ENCODE measurements around the gene MAP3K8. TPM values are rescaled to one million over a fixed set of nuclear protein-coding genes. Genes with fewer than 3 reads are reported as not detected.
"Not testable (repeated sequence)": the region's sequence is repeated elsewhere in the genome, so short reads cannot be mapped to it uniquely, and the experiment has no call there.

MAP3K8 gene
- total RNA-seq, 1 experiment from 2014 or later = 8.0 TPM

DNA sequence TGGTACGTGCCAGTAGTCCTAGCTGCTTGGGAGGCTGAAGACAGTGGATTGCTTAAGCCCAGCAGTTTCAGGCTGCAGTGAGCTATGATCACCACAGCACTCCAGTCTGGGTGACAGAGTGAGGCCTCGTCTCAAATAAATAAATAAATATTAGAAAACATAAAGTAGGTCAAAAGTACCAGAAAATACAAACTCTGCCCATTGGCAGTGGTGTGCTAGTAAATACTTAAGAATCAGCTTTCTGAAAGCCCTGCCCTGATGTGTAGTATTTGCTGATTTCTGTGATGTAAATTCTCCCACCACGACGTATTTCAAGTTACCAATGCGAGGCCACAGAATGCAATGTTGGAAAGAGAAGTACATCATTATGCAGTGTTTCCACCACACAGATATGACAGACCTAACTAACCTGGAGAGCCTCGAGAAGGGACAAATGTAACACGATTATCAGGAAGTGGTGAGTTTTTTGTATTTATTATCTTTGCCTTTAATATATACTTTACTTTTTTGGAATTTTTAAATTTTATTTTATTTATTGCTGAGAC is 11.8 kb upstream of the MAP3K8 start:
- DNase-seq (ENCODE audit: extremely low read depth, low read depth) = no peak

DNA sequence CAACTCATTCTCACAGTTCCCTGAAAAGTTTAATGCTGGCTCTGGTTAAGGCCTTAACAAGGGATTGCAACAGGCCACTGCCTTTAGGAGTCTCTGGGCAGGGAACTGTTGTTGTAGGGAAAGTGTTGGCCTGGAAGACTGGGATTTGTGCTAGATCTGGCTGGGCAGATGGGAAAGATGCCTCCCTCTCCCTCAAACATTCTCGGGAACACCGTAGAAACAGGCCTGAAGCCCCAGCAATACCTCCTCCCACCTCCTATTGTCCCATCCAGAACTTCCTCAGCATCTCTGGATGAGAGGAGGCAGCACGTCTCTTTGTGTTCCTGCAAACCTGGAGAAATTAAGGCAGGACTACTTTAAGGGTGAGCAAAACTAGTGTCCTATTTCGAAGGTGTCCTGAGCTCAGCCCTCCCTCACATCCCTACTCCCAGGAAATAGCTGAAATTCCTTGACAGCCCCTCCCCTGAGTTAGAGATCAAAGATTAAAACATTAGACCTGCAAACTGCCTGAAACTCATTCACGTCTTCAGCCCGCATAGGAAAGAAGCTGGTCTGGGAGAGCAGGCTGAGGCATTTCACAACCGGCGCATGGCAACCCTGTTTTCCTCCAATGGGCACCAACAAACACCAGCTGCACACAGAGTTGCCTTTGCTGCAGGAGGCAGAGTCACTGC is 10.9 kb upstream of the MAP3K8 start:
- DNase-seq (ENCODE audit: extremely low read depth, low read depth) = peak; percentile 64

DNA sequence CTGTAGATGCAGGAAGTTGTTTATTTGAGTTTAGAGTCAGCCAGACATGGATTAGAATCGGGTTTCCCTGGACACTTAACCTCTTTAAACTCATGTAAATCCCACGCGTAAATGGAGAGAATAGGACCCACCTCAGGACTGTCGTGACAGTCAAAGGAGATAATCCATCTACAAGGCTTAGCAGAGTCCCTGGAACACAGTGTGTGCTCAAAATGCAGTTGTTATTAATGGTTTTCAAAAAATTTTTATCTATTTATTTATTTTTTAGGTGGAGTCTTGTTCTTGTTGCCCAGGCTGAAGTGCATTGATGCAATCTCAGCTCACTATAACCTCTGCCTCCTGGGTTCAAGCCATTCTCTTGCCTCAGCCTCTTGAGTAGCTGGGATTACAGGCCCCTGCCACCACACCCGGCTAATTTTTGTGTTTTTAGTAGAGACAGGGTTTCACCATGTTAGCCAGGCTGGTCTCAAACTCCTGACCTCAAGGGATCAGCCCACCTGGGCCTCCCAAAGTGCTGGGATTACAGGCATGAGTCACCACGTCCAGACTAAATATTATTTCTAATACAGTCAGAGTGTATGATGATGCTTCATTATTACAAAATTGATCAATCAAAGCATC is 10.2 kb upstream of the MAP3K8 start:
- DNase-seq (ENCODE audit: extremely low read depth, low read depth) = not testable (repeated sequence)

DNA sequence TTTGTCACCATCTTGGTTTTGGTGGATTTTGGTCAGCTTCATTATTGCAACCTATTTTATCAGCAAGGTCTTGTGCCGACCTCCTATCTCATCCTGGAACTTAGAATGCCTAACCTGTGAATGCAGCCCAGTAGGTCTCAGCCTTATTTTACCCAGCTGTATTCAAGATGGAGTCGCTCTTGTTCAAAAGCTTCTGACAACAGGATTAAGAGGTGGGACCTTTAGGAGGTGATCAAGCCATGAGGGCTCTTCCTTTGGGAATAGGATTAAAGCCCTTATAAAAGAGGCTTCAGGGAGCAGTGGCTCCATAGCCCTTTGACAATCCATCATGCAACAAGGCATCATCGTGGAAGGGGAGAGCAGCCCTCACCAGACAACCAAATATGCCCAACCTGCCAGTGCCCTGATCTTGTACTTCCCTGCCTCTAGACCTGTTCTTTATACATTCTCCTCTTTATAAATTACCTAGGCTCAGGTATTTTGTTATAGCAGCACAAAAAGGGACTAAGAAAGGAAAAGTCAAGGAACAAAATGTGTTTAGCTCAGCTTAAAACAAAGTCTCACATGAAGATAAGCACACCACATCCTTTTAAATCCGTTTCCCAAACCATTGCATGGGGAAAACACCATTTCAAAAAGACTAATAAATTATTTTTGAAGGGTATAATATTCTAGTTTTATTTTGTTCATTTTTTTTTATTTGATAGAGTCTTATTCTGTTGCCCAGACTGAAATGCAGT is 8.5 kb upstream of the MAP3K8 start:
- DNase-seq (ENCODE audit: extremely low read depth, low read depth) = no peak

DNA sequence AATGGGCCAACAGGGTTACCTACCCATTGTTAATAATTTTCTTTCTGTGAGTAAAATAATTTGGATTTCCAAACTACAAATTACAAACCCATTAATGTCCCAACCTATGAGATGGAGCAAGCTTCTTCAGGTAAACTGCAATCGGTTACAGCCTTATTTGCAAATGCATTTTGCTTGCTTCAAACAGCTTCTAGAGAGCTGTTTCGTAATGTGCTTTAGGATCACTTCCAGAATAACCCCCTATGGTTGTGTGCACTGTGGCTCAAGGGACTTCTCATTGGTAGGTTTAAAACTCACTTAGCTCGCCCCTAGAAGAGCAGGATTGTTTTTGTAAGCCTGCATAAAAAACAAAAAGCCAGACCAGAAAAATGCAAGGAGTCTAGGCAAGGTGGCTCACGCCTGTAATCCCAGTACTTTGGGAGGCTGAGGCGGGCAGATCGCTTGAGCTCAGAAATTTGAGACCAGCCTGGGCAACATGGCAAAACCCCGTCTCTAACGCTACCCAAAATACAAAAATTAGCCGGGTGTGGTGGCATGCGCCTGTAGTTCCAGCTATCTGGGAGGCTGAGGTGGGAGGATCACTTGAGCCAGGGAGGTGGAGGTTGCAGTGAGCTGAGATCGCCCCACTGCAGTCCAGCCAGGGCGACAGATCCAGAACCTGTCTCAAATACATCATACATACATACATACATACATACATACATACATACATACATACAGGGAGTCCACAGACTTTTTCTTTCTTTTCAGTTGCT is 3.3 kb upstream of the MAP3K8 start:
- DNase-seq (ENCODE audit: extremely low read depth, low read depth) = no peak

DNA sequence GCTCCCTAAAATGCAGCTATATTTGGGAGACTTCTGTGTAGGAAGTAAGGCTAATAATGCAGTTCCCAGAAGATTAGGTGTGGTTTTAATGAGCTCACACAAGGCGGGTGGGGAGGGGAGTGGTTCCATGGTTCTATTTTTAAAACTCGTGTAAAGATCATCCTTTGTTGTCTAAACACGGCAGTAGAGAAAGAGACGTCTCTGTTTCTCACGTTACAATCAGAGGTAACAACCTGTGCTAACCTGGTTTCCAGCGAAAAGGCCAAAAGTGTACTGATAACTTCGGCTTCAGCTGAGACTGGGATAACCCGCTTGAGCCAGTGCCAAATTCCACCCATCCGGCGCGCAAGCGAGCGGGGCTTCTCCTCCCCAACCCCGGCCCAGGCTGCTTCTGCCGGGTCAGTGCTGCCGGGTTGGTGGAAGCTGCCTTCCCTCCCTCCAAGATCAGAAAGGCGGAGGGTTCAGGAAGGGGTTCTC is 2.5 kb upstream of the MAP3K8 start:
- DNase-seq (ENCODE audit: extremely low read depth, low read depth) = no peak

DNA sequence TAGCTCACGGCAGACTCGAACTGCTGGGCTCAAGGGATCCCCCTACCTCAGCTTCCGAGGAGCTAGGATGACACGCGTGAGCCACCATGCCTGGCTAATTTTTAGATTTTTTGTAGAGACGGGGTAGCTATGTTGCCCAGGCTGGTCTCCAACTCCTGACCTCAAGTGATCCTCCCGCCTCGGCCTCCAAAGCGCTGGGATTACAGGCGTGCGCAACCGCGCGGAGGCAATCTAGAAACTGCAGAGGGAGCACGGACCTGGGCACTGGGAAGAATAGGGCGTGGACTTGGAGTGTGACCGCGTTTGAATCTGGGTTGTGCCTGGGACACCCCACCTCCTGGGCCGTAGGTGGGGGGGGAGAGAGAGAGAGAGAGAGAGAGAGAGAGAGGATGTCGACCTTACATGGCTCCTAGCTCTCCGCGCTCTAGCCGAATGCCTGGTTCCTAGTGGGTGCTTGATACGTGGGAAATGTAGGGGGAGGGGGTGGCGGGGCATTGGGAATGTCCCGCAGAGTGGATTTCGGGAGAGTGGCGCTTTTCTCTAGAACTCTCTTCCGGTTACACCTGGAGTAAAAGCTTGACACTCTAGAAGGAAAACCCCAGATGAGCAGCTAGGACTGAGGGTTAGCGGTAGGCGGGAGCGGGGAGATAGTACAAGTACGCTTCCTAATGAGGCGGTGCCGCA is 1.2 kb upstream of the MAP3K8 start:
- no peak for DNase-seq (ENCODE audit: extremely low read depth, low read depth)

DNA sequence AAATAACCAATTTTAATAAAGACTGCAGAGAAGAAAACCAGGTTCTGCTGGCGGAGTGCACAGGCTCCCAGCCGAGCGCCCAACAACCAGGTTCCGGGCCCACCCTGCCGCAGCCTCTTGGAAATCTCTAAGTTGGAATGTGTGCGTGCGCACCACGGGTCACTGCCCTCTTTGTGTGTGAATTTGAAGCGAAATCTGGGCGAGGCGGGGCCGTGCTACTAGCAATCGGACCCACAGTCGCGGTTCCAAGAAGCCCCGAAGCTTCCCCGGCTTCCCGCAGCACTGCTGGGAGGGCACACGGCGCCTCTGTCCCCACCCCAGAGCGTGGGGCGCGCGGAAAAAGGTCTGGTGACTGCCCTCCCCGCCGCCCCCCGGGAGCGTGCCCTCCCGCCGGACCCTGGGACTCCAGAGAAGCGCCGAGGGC is 666 bp upstream of the MAP3K8 start:
- DNase-seq (ENCODE audit: extremely low read depth, low read depth) = no peak

DNA sequence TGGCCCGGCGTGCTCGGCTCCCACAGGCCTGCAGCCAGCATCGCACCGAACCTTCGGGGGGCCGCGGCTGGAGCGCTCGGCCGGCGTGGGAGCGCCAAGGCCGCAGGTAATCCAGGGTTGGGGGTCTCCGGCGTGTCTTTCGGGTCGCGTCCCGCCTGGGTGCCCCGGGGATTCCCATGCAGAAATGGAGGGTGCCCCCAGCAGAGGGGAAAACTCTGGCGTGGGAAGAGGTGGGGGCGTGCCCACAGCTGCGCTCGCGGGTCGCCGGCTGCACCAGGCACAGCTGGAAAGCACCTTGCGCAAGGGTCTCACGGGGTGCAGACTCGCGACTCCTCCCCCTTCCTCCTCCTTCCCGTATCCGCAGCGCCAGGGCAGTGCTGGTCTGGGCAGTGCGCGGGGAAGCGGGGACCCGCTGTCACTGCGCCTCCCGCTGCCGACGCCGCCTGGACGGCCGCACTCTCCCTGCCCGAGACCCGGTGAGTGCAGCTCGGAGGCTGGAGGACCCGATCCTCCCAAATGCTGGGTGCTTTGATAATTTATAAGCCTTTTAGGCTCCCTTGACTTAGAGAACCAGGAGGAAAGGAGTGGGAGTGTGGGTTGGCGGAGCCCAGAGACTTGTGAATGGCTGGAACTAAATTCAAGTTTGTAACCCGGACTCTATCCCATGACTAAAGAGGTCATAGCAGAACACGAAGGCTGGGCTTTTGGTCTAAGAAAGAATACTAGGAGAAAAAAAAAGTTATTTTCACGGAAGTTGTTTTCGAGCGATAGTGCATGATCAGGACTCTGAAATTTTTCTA is 489 bp downstream of the MAP3K8 start:
- DNase-seq (ENCODE audit: extremely low read depth, low read depth) = peak; percentile 77

DNA sequence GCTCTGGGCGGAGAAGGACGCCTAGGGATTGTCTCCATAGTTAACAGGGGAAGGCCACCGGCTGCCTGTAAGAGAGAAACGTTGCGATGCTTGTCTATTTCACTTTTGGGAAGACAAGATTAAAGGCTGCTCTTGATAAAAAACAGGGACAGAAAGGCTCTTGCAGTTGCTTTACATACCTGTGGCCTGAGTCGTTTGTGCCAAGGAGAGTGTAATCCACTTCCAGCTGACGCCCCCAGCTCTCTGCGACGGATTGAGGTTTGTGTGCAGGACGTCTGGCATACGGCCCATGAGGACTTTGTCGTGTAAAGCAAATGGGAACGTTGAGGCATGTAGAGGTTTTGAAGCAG is 1.1 kb downstream of the MAP3K8 start:
- no peak for DNase-seq (ENCODE audit: extremely low read depth, low read depth)

DNA sequence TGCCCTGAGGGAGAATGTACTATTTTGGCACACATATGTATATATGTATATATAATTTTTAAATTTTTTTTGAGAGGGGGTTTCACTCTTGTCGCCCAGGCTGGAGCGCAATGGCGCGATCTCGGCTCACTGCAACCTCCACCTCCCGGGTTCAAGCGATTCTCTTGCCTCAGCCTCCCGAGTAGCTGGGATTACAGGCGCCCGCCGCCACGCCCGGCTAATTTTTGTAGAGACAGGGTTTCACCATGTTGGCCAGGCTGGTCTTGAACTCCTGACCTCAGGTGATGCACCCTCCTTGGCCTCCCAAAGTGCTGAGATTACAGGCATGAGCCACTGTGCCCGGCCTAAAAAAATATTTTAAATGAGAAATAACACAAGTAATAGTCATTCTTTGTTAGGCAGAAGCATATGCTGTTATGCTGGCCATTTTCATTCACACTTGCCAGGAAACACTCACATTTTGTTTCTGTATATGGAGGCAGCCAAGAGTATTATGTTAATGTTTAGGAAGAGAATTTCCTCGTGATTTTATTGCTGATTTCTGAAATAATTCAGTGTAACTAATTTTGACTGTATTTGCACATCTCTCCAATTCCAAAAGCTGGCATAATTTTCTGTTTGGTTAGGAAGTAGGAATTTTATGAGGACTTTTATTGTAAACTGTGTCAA is 1.6 kb downstream of the MAP3K8 start:
- not testable (repeated sequence) for DNase-seq (ENCODE audit: extremely low read depth, low read depth)

DNA sequence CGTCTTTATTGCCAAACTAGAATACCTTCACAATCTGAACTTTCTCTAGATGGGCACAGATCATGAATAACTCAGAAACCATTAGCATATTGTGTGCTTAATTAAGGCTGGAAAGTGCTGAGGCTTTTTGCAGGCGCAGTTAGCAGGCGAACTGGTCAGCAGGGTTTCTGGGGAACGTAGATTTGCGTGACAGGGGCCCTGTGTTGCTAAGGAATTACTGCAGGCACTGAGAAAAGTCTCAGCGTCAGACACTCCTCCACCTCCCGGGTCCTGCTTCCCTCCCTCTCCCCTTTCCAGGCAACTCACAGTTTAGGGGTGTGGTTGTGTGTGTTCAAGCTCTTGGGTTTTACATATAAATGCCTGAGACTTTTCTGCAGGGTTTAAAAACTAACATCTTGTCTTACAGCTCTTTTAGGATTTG is 2.2 kb downstream of the MAP3K8 start:
- no peak for DNase-seq (ENCODE audit: extremely low read depth, low read depth)

DNA sequence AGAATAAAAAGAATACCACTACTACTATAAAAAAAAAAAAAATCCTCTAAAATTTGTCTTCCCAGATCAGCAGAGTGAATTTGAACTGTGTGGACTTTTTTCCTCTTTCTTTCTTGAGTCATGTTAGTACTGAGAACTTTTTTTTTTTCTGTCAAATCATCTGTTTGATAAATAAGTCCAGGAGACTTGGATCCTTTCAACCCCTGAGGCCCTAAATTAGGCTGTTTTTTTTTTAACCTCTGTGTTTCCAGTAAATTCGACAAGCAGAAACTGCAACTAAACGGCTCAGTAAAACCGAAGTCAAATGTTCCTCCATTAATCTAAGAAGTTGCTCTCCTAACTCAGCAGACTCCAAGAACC is 2.7 kb downstream of the MAP3K8 start:
- no peak for DNase-seq (ENCODE audit: extremely low read depth, low read depth)

DNA sequence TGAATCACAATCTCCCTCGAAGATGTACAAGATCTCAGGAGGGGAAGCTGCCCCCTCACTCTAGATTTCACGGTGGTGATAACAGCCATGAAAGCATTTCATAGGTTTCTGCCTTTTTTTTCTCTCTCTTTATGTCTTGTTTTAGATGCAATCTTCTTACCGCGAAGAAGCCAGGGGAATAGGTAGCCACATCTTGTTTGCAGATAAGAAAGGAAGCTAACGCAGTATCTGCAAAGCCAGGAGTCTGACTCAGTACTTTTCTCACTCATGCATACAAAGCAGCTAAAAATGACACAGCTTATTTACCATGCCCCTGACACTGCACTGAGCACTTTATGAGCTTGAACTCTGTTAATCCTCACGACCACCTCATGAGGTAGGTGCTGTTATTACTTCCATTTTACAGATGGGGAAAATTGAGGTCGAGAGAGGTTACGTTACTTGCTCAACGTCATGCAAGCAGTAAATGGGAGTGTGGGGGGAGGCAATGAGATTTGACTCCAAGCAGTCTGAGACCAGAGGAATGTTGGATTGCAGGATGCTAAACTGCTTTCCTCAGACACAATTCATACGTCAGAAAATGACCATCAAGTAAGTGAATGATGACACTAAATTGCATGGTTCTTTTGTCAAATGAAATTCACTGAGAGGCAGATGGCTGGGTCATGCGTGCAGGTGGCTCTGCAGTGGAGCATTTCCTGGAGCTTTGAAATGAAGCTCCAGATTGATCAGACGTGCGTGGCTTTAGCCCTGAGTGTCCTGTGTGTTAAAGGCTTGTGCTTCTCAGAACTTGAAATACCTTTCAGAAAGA is 3.3 kb downstream of the MAP3K8 start:
- DNase-seq (ENCODE audit: extremely low read depth, low read depth) = no peak

DNA sequence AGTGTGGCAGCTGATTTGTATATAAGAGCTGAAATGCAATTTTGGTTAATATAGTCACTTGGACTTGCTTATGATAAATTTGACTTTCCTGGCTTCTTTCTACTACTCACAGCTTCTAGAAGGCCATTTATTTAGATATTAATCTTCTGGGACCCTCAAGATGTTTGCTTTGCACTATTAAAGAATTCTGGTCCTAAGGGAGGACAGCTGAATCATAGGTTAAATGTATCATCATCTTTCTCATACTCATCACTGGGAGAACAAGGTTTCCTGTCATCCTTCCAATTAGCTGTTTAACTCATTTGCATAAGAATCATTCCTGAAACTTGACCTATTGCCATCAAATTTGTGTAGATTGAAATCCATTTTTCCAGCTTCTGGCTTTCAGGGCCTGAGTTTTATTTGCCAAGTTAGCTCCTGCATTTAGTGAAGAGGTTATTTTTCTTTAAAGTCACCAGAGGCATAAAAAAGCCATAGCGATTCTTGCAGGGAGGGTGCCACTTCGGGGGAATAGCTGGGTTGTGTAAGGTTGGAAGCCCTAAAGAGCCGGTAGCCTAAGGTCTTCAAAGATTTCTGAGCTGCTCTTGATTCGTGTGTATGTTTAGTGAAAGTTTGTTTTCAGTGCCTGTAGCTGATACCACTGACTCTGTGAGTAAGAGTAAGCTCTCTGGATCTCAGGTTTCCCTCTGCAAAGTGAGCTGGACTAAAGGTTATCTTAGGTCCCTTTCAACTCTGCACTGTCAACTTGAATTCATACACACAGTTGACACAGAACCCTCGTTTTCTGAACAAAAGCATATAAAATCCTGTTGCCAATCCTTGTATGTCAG is 4.3 kb downstream of the MAP3K8 start:
- no peak for DNase-seq (ENCODE audit: extremely low read depth, low read depth)

DNA sequence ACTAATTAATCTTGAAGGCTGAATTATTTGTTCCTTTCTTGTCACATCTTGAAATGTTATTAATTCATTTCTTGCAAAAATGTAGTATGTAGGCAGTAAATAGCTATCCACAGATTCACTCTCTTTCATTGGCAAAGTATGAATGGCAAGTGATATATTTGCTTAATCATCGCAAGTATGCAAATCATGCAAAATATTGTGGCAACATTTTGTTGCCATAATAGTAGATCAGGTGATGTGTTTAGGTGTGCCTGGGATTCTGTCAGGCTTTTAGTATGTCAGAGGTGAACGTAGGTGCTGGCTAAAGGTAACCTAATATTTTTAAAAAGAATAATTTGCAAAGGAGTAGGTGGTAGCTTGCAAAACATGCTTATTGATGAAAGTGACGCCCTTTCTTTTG is 5.9 kb downstream of the MAP3K8 start:
- DNase-seq (ENCODE audit: extremely low read depth, low read depth) = no peak

DNA sequence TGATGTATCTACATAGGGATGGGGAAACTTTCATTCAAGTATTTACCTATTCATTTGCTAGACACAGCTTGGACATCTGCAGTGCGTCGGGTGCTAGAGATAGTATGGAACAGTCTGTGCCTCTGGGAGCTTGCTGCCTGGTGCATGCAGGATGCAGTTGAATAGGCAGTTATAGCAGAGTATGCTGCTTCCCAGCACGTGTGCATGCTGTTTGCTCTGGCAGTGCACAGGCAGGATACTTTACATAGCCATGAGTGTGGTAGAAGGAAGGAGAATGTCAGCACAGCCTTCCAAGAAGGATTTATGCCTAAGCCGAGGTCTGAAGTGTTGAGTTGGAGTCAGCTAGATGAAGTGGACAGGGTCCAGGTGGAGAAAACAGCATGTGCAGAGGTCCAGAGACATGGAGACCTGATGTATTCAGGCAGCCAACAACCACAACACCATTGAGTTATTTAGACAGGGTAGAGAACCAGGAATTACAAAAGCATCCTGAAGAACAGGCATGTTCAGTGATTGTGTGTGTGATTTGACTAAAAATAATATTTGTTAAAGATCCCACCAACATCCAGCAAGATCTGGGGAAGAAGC is 8.1 kb downstream of the MAP3K8 start:
- no peak for DNase-seq (ENCODE audit: extremely low read depth, low read depth)
